ENCODE measurements around the gene CNTNAP2. TPM values are rescaled to one million over a fixed set of nuclear protein-coding genes. Genes with fewer than 3 reads are reported as not detected.

The CNTNAP2 gene
- total RNA-seq, 6 experiments from 2014 or later: 1.8 to 8.1 (median 3.9) TPM

- no peak for DNase-seq
- H3K9me3 ChIP-seq: peaks cover 0 to 3% (median 0%) of the 10 kb centered on the region in 4 donors
Measured at GRCh38 chr7:147188467-147188866, 1071.9 kb downstream of the CNTNAP2 start.

GRCh38 chr7:147193476-147193875, 1076.9 kb downstream of the CNTNAP2 start:
- Histone ChIP-seq H3K36me3 (no peaks in the 10 kb centered on the region), H3K27ac (no peak overlapping the region), H3K4me3 (no peak overlapping the region), H3K27me3 (no peaks in the 10 kb centered on the region), H3K4me1 (no peaks in the 10 kb centered on the region), H3K9me3 (no peaks in the 10 kb centered on the region)
- TF ChIP-seq, protein P1, sequence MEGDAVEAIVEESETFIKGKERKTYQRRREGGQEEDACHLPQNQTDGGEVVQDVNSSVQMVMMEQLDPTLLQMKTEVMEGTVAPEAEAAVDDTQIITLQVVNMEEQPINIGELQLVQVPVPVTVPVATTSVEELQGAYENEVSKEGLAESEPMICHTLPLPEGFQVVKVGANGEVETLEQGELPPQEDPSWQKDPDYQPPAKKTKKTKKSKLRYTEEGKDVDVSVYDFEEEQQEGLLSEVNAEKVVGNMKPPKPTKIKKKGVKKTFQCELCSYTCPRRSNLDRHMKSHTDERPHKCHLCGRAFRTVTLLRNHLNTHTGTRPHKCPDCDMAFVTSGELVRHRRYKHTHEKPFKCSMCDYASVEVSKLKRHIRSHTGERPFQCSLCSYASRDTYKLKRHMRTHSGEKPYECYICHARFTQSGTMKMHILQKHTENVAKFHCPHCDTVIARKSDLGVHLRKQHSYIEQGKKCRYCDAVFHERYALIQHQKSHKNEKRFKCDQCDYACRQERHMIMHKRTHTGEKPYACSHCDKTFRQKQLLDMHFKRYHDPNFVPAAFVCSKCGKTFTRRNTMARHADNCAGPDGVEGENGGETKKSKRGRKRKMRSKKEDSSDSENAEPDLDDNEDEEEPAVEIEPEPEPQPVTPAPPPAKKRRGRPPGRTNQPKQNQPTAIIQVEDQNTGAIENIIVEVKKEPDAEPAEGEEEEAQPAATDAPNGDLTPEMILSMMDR (IDR thresholded peaks at IDR 0.05): no peak
- TF ChIP-seq POLR2A (IDR thresholded peaks at IDR 0.05): no peak
- intact Hi-C loops (cut with DNase I): no loop called here
- ATAC-seq (no peak), DNase-seq (no peak)

More at GRCh38 chr7:147188467-147188866, 1071.9 kb downstream of the CNTNAP2 start:
- Histone ChIP-seq H3K4me3 (no peak overlapping the region), H3K4me1 (no peaks in the 10 kb centered on the region), H3K27ac (no peak overlapping the region), H3K36me3 (no peaks in the 10 kb centered on the region), H3K27me3 (no peaks in the 10 kb centered on the region)
- intact Hi-C loops (cut with DNase I): no loop called here
- 38% methylated on average over 1 of the region's 1 CpG for WGBS (ENCODE audit: insufficient coverage, low coverage, low lambda C conversion rate, missing lambda C conversion rate)
- TF ChIP-seq, protein P1 (IDR thresholded peaks at IDR 0.05): no peak
- no peak for TF ChIP-seq POLR2A (IDR thresholded peaks at IDR 0.05)
- ATAC-seq: no peak

DNA sequence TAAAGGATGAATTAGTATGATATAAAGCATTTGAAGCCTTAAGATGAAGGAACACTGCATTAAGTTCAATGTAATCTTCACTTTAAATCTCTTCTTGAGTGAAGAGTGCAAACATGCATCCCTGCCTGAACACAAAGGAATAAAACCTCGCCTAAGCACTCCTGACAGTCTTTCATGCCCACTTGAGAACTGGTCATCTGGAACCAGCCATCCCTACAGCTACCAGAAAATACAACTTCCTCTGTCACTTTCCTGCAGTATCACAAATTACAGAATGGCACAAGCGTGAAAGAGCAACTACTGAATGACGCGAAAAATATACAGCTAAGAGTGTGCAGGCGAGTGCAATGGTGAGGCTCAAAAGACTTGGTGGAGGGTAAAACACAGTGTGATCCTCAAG, 1079.9 kb downstream of the CNTNAP2 start:
- intact Hi-C loops (cut with DNase I): no loop called here
- Histone ChIP-seq H3K36me3 (no peaks in the 10 kb centered on the region), H3K4me1 (no peaks in the 10 kb centered on the region), H3K9me3 (no peaks in the 10 kb centered on the region), H3K27me3 (no peaks in the 10 kb centered on the region), H3K27ac (no peak overlapping the region), H3K4me3 (no peak overlapping the region)
- WGBS (ENCODE audit: insufficient coverage, low coverage, low lambda C conversion rate, missing lambda C conversion rate): 70% methylated on average over 5 of the region's 5 CpGs
- ATAC-seq (no peak), DNase-seq (no peak)
- TF ChIP-seq POLR2A (IDR thresholded peaks at IDR 0.05): no peak
- TF ChIP-seq, protein P1 (IDR thresholded peaks at IDR 0.05): no peak

DNA sequence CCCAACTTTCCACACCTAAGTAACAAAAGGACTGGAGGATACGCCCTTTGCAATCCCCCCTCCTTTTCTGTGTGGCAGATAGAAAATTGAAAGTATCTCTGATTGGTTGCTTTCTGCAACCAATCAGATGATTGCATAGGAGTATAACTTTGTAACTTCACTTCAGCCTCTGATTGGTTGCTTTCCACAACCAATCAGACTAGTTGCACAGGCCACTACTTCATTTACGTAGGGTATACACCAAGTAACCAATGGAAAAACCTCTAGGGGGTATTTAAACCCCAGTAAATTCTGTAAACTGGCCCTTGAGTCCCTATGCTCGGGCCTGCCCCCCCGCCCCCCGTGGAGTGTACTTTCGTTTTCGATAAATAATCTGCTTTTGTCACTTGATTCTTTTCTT, 1080.4 kb downstream of the CNTNAP2 start:
- intact Hi-C loops (cut with DNase I): no loop called here
- H3K9me3 ChIP-seq: no peaks in the 10 kb centered on the region
- no peak for ATAC-seq
- WGBS (ENCODE audit: insufficient coverage, low coverage, low lambda C conversion rate, missing lambda C conversion rate): 70% methylated on average over 7 of the region's 7 CpGs
- TF ChIP-seq, protein P1 (IDR thresholded peaks at IDR 0.05): no peak
- no peak for TF ChIP-seq POLR2A (IDR thresholded peaks at IDR 0.05)
- H3K4me3 ChIP-seq: no peak overlapping the region
- DNase-seq: no peak
- H3K4me1 ChIP-seq: no peaks in the 10 kb centered on the region
- H3K27ac ChIP-seq: no peak overlapping the region
- H3K27me3 ChIP-seq: no peaks in the 10 kb centered on the region
- H3K36me3 ChIP-seq: no peaks in the 10 kb centered on the region

DNA sequence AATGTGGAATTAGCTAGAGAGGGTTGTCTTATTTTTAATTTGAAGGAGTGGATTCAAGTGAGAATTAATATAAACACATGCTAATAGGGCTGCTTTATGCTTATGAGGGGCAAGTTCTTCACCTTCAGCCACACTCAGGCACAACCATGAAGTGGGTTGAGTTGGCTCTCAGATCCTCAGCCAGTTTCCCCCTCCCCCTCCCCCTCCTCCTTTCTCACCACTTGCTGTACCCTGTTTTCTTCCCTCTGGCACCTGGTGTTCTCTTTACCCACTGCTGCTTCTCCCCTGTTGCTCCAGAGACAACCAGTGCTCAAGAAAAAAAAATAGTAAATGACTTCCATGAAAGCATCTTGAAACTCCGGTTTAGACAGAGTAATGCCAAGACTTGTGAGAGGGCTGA, 1083.3 kb downstream of the CNTNAP2 start:
- H3K27me3 ChIP-seq: no peaks in the 10 kb centered on the region
- no peak for TF ChIP-seq POLR2A (IDR thresholded peaks at IDR 0.05)
- TF ChIP-seq, protein P1 (IDR thresholded peaks at IDR 0.05): no peak
- H3K27ac ChIP-seq: no peak overlapping the region
- H3K36me3 ChIP-seq: no peaks in the 10 kb centered on the region
- 54% methylated on average over 1 of the region's 1 CpG for WGBS (ENCODE audit: insufficient coverage, low coverage, low lambda C conversion rate, missing lambda C conversion rate)
- ATAC-seq: no peak
- no peak for DNase-seq
- no peaks in the 10 kb centered on the region for H3K4me1 ChIP-seq
- intact Hi-C loops (cut with DNase I): no loop called here
- no peaks in the 10 kb centered on the region for H3K9me3 ChIP-seq
- H3K4me3 ChIP-seq: no peak overlapping the region
